ENCODE data around the gene CYP8B1.

DNA sequence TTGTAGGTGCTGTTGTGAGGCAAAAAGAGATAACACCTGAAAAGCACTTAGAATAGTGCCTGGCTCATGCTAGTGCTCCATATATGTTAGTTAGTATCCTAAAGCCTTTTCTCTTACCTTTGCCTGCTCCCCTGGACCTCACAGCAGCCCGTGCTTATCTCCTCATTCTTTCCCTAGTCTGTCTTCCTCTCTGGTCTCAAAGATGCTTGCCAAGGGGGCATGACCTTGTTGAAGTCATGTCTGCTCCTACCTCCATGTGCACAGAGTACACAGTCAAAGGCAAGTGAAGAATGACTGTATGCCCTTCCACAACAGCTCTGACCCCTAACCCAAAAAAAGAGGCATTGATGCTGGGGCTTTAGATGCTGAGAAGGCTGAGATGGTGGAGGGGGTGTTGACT lies 722 bp upstream of the CYP8B1 start:
- TF ChIP-seq, protein P1, sequence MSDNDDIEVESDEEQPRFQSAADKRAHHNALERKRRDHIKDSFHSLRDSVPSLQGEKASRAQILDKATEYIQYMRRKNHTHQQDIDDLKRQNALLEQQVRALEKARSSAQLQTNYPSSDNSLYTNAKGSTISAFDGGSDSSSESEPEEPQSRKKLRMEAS (IDR thresholded peaks at IDR 0.05): no peak
- TF ChIP-seq TAF1 (IDR thresholded peaks at IDR 0.05; ENCODE audit: low read depth, low read length) (no peak), NRF1 (IDR thresholded peaks at IDR 0.05; ENCODE audit: low read depth, low read length) (no peak), CTCF (IDR thresholded peaks at IDR 0.05; ENCODE audit: control extremely low read depth in 1 of 3, insufficient read depth in 1 of 3, low read depth in 1 of 3, low read length in 3 of 3) (no peak), RFX5 (IDR thresholded peaks at IDR 0.05; ENCODE audit: borderline replicate concordance, low read depth, low read length) (no peak)

Data from H1 (cell line).